GM19324 (cell line): ENCODE results near the gene MIDN.

Experiments used
- ATAC-seq: cut with Tn5 transposase; IDR thresholded peaks from one replicate; pipeline ENCODE4 v1.9.1; 2021; ENCODE audit warnings: mild to moderate bottlenecking, moderate library complexity; ENCODE audit not compliant: unreplicated experiment, low FRiP score

Gene MIDN

GRCh38 chr19:1278713-1279660 is 30.6 kb downstream of the MIDN start:
- ATAC-seq: no peak

DNA sequence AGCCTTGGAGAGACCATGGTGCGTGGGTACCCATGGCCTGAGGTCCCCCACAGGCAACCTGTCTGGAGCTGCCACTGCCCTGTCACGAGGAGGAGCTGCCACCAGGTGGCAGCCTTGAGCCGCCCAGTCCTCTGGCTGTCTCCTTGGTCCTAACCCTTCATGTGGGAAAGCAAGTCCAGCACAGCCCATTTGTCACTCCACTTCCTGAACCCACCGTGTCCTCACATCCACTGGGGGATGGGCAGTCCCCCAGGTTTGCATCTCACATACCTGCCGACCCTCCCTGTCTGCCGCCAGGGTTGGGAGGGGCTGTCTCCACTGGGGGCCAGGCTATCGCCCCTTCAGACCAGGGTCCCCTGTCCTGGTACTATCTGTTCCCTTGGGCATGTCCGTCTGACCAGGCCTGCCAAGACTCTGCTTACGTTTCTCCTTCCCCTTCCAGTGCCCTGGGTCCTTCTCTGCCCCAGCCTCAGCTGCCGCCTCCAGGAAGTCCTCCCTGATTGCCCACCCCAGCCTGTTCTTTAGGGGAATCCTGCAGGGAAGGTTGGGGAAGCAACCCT is 31.5 kb downstream of the MIDN start:
- ATAC-seq: no peak

- ATAC-seq: no peak
Measured at GRCh38 chr19:1280636-1281568, 32.5 kb downstream of the MIDN start.

- no peak for ATAC-seq
Measured at GRCh38 chr19:1281569-1282287, 33.3 kb downstream of the MIDN start.

GRCh38 chr19:1282588-1283206 is 34.3 kb downstream of the MIDN start:
- ATAC-seq: no peak

DNA sequence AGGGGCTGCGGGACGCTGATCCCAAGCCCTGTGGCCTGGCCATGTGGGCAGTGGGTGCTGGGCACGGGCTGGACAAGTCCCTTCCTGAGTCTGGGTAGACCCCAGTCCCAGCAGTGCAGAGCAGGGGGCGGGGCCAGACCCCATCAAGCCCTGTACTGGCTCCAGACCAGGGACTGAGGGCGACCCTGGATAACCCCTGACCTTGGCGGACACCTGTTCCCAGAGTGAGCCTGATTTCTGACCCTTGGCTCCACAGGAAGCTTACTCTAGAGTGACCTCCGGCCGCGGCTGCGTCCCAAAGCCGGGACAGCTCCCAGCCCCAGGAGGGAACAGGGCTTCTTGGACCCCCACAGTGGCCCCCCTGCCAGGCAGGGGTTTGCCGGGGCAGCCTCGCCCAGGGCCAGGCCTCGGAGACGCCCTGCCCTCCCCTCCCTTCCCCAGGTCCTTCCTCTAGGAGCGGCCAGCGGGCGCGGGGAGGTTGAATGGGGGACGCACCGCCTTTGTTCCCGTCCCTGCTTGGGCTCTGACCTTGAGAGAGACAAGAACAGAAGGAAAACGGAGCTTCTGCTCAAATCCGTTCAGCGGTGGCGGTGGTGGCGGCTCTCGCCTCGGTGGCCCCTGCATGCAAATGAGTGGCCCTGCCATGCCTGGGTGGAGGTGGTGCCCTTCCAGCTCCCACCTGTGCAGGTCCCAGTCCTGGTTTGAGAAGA is 35.0 kb downstream of the MIDN start:
- ATAC-seq: no peak

DNA sequence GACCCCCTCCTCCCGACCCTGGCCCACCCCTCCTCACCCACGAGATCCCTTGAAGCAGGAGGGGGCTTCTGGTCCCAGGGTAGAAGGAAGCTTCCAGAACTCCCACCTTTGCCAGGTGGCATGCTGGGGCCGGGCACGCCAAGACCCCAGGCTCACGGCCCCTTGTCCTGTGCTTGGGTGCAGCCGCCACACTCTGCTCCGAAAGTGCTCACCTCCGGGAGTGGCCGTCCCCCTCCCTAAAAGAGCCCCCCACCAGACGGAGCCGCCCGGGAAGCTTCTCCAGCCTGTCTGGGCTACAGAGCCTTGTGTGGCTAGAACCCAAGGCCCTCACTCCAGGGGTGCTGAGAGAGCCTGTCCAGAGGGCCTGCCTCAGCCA is 35.5 kb downstream of the MIDN start:
- no peak for ATAC-seq

DNA sequence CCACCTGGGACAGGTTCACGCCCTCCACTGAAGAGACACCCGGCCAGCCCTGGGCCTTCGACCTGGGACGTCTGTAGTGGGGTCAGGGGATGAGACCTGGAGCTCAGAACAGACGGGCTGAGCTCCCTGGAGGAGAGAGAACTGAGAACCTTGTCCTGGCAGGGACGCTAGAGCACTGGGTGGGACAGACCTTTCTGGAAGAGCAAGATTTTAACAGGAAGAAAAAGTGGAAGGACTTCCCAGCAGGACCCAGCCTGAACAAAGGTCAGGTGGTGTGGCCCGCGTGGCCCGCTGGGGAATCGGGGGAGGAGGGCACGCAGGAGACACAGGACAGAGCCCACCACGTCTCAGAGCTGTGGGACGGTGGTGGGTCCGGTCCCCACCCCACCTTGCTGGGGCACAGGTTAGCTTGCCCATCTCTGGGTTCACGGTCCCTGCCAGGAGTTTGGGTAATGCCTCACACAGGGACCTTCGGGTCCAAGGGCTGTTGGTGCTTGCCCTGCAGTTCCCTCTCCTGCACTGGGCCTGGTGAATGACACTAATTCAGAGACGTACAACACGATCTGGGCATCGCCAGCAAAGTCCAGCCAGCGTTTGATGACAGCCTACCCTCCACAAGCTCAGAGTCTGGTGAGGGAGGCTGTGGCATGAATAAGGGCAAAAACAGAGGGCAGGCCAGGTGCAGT is 36.1 kb downstream of the MIDN start:
- no peak for ATAC-seq

DNA sequence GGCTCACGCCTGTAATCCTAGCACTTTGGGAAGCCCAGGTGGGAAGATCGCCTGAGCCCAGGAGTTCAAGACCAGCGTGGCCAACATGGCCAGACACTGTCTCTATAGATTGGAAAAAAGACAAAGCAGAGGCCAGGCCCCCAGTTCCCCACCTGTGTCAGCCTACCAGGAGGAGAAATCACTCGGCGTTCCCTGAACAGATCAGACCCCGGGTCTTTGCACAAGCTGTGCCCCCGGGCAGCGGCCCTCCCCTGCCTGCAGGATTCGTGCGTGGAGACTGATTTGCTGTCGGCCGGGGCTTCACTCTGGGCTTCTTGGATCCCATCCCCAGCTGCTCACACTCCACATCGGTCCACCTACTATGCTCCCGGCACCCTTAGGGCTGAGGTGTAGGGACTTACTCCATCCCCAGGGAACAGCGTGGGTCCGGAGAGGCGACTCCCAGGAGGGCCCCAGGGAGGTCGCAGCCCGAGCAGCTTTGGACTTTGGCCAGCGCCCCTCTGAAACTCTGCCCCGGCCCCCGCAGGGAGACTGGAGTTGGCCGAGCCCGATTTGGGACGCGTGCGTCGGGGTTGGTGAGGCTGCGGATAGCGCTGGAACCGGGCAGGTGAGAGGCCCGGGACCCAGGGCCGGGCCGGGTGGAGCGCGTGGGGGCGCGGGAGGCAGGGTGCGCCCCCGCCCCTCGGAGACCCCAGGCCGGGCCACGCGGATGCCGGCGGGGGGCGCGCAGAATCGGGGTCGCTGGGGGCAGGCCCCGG is 36.8 kb downstream of the MIDN start:
- ATAC-seq: no peak

DNA sequence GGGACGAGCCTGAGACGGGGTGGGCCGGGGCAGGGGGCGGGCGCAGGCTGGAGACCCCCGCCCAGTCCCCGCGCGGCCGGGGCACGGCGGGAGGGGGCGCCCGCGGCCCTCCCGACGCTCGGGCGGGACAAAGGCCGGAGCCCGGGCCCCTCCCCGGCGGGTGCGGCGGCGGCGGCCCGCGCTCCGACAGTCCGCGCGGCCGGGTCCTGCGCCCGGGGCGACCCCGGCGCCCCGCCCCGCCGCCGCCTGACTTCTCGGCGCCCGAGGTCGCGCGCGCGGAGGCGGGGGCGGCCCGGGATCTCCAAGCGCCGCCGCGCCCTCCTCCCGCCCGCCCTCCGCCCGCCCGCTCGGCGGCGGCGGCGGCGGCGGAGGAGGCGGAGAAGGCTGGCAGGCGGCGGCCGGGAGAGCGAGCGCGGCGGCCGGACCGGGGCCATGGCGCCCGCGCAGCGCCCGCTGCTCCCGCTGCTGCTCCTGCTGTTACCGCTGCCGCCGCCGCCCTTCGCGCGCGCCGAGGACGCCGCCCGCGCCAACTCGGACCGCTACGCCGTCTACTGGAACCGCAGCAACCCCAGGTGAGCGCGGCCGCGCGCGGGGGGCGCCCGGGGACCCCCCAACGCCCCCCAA is 37.5 kb downstream of the MIDN start, which contains the start of gene EFNA2:
Gene EFNA2 (plus strand): TSS at position 137 of the 624 bp plus-strand sequence. CDS start 296 bp downstream, at position 433.
- no peak for ATAC-seq

- ATAC-seq: no peak
Measured at GRCh38 chr19:1286487-1287353, 38.3 kb downstream of the MIDN start.

- ATAC-seq: no peak
Measured at GRCh38 chr19:1287354-1288225, 39.2 kb downstream of the MIDN start.

- no peak for ATAC-seq
Measured at GRCh38 chr19:1288226-1288612, 39.8 kb downstream of the MIDN start.

DNA sequence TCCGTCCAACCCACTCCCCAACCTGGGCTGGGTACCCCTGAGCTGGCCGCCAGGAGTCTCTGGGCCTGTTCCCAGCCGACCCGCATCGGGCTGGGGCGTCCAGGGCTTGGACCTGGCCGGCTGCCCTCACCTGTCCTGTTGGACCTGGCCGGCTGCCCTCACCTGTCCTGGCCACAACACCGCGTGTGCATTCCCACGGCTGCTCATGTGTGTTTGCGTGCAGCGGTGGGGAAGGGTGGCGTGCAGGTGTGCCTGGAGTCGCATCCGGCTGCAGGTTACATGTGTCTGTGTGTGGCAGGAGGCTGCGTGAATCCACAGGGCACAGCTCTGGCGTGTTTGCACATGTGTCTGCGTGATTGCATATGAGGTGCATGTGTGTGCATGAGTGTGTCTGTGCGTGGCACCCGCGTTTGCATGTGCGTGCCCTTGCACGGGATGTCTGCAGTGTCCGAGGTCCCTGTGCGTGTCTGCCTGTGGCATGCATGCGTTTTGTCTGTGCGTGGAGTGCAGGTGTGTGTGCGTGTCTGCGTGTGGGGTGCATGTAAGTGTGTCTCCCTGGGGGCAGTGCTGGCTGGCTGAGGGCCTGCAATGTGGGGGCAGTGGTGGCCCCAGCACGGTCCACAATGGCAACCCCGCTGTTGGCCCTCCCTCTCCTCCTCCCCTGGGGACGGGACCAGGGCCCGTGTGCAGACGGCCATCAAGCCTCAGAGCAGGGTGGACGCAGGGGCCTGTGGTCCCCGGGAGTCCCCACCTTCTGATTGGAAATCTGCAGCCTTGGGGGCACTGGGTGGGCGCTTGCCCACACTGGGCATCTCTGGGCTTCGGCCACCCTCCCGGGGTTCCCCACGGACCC is 40.7 kb downstream of the MIDN start:
- ATAC-seq: no peak

- ATAC-seq: no peak
Measured at GRCh38 chr19:1289686-1290025, 41.3 kb downstream of the MIDN start.
